SK-MEL-5 (cell line): ENCODE measurements around the gene AMOTL1. TPM values are rescaled to one million over a fixed set of nuclear protein-coding genes. Genes with fewer than 3 reads are reported as not detected.
"Not testable (repeated sequence)": the region's sequence is repeated elsewhere in the genome, so short reads cannot be mapped to it uniquely, and the experiment has no call there.

Experiments used
- DNase-seq: peaks from one replicate; pipeline ENCODE4 v3.0.0-alpha.2; 2016; ENCODE audit warnings: low read depth, low spot score
- in situ Hi-C: cut with HindIII; loops from 2 replicates; pipeline ENCODE4 v1.10.0; 2016; ENCODE audit warnings: low sequenced_read_pairs, high pct_unique_total_duplicates, low pct_unique_long_range_greater_than_20kb
- total RNA-seq: library from RNA; depleted of rRNA; stranded (reverse); fragments of >200 nt; shearing (Covaris generic); gene quantifications from 2 replicates; pipeline ENCODE4 v1.2.3, GENCODE V29; 2014; rRNA removed

Gene AMOTL1
- total RNA-seq, 1 experiment from 2014 or later: 12.0 TPM

DNA sequence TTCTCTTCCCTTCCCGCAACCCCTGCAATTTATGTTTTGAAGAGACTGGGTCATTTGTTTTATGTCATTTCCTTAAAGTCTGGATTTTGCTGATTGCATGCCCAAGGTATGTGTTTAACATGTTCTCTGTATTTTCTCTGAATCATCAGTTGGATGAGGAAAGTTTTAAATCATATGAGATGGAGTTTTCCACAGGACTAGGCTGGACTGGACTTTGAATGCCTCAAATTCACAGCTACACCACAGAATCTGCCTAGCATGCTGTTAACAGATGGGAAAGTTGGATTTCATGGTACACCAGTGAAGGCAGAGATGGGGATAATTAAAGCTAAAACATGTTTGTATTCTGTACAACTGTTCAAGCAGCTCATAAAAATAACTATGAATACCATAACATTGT lies 142.6 kb downstream of the AMOTL1 start:
- DNase-seq: no peak
- in situ Hi-C loops: no loop called here

DNA sequence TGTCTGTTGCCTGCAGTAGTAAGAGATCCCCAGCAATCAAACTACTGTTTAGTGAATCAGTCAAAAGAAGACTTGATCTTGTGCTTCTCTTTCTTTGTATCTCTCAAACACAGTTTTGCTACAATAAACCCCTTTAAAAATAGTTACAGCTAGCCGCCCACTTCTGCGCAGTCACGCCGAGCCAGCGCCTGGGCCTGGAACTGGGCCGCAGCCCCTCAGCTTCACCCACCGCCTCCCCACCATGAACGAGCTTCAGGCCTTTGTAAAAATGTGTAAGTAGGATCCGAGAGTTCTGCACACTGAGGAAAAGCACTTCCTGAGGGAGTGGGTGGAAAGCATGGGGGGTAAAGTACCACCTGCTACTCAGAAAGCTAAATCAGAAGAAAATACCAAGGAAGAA lies 144.7 kb downstream of the AMOTL1 start:
- in situ Hi-C loops: no loop called here
- DNase-seq: no peak

DNA sequence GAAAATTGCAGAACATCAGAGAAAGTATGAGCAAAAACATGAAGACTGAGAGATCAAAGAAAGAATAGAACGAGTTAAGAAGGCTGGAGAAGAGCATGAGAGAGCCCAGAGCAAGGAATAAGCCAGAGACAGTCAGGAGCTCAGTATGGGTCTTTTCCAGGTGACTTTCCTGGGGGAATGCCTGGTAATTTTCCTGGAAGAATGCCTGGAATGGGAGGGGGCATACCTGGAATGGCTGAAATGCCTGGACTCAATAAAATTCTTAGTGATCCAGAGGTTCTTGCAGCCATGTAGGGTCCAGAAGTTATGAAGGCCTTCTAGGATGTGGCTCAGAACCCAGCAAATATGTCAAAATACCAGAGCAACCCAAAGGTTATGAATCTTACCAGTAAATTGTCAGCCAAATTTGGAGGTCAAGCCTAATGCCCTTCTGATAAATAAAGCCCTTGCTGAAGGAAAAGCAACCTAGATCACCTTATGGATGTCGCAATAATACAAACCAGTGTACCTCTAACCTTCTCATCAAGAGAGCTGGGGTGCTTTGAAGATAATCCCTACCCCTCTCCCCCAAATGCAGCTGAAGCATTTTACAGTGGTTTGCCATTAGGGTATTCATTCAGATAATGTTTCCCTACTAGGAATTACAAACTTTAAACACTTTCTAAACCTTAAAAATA lies 145.7 kb downstream of the AMOTL1 start:
- DNase-seq, in situ Hi-C loops: not testable (repeated sequence)

DNA sequence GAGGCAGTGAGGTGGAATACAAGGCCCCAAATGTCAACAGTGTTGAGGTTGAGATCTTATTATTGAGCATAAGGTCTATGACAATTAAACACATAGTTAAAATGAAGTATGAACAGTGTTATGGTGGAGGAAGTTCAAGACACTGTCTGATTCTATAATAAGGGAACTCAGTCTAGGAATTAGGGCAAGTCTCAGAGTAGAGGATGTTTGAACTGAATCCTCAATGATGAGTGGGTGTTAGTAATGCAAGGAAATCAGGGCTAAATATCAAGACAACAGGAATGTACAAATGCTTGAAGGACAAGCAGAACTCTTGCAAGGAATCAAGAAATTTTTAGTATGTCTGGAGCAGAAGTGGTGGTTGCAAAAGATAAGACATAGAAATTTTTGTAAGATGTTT lies 152.2 kb downstream of the AMOTL1 start:
- in situ Hi-C loops: no loop called here
- DNase-seq: no peak

DNA sequence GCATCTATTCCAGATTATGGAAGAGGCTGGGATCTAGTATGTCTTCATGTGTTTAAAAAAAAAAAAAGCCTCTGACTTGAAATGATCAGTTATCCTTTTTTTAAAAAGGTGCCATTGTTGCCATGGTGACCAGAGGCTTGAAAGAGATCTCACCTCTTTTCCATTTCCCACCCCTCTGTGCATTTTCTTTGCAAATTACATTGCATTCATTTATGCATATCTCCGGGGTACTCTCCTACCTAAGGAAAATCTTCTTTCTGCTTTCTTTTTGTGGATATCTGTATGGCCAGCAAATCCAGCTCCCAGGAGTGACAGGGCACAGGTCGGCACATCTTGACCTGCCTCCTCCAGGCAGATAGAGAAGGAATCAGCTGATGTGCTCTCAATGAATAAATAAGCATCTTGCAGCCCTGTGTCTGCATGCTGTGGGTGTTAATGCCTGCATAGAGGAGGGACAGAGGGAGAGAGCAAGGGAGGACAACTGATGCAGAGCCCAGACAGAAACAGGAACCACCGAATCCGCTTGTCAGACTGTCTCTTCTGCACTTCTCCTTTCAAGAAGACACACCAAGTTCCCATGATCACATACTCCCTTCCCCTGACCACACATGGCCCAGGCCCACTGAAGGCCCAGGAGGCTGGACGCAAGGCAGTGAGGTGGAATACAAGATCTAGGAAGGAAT lies 154.3 kb downstream of the AMOTL1 start:
- DNase-seq: no peak
- in situ Hi-C loops: no loop called here

DNA sequence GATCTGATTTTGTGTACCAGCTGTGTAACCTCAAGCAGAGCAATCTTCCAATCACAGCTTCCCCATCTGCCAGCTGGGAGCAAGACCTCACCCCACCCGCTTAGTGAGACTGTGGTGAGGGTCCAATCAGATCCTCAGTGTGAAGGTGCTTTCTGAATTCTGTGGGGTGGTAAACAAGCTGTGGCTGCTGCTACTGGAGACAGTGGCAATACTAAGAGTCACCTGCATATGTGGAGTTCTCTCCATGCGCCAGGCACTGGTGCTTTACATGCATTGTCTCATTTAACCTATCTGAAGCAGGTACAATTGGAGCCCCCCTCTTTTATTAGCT lies 154.8 kb downstream of the AMOTL1 start:
- in situ Hi-C loops: no loop called here
- no peak for DNase-seq

DNA sequence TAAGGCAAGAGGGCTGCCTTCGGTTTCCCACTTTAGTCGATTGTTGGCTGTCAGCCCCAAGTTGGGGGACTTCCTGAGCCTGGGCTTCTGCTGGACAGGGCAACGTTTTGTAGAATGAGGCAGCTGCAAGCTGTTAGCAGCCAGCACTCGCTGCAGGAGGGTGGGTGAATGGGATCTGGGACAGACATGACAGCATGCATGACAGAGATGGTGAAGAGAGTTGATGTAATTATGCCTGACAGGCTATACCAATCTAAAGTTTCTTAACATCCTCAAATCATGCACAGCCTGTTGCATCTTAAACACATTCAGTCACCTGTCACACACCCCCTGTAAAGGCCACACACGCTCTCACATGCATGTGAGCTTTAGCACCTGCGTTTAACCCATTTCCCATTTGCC lies 156.0 kb downstream of the AMOTL1 start:
- in situ Hi-C loops: no loop called here
- DNase-seq: no peak

DNA sequence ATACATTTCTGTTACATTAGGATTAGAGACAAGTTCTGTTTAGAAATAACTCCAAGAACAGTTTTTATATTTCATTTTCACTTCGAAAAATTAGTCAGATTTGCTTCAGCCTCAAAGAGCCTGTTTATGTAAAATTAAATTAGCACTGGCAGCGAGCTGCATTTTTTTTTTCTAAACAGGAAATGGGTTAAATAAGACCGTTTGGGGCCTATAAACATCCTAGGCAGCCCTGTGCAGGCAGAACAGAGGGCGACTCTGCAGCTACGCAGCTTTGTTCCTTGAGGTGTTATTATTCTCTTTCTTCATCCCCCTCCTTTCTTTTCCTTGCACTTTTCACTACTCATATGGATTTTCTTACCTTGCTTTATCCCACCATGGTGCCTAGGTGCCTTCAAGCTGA lies 156.5 kb downstream of the AMOTL1 start:
- no peak for DNase-seq
- in situ Hi-C loops: no loop called here

DNA sequence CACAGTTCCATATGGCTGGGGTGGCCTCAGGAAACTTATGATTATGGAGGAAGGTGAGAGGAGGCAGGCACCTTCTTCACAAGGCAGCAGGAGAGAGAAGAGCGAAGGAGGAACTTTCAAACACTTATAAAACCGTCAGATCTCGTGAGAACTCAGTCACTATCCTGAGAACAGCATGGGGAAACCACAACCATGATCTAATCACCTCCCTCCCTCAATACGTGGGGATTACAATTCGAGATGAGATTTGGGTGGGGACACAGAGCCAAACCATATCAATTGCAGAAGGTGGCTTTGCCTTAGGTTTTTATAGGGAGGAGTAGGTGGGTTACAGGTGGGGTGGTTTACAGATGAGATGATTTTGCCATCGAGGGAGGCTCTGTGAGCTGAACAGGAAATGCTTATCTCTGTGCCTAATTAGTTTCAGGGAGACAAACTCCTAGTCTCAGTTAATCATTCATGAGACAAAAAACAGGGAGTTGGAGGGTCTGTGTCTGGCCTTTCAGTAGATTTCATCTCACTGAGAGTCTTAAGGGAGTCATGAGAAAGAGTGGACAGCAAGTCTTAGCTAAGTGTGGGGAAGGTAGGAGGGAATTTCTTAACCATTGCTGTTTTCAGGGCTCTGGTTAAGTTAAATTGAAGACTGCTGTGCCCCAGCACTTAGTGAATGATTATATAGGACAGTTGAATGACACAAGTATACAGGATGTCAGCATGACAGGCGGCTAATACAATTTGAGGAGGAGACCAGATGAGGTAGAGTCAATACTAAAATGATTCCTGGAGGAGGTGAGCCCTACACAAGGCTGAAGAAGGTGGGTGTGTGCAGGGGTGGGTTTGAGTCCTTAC lies 157.5 kb downstream of the AMOTL1 start:
- no peak for DNase-seq
- in situ Hi-C loops: no loop called here

DNA sequence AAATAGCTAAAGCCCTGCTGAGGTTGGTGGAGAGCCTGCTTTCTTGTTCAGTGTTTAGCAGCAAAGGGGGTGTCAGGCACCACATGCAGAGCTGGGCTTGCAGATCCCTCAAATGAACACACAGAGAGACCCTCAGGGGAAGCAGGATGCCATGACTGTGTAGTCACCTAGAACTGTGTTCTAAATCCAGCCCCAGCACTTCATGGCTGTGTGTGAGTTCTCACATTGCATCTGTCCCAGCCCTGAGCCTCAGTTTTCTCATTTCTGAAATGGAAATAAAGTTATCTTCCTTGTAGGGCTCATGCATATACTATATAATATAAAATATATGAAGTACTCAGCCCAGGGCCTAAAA lies 158.1 kb downstream of the AMOTL1 start:
- in situ Hi-C loops: no loop called here
- no peak for DNase-seq

Other genes starting within 250 kb of the AMOTL1 start
- 0.58 and 0.67 TPM in 2 replicates for gene FUT4, start 224.4 kb upstream of the AMOTL1 start, total RNA-seq
- 0.16 TPM in 1 of 2 replicates, not detected in the other for gene PIWIL4, start 201.0 kb upstream of the AMOTL1 start, total RNA-seq
- gene CWC15, start 205.2 kb downstream of the AMOTL1 start, total RNA-seq: 47.2 and 47.3 TPM in 2 replicates
- 0.88 and 1.7 TPM in 2 replicates for gene KDM4D, start 205.4 kb downstream of the AMOTL1 start, total RNA-seq